ENCODE measurements around the gene INPP5A.

INPP5A gene

DNA sequence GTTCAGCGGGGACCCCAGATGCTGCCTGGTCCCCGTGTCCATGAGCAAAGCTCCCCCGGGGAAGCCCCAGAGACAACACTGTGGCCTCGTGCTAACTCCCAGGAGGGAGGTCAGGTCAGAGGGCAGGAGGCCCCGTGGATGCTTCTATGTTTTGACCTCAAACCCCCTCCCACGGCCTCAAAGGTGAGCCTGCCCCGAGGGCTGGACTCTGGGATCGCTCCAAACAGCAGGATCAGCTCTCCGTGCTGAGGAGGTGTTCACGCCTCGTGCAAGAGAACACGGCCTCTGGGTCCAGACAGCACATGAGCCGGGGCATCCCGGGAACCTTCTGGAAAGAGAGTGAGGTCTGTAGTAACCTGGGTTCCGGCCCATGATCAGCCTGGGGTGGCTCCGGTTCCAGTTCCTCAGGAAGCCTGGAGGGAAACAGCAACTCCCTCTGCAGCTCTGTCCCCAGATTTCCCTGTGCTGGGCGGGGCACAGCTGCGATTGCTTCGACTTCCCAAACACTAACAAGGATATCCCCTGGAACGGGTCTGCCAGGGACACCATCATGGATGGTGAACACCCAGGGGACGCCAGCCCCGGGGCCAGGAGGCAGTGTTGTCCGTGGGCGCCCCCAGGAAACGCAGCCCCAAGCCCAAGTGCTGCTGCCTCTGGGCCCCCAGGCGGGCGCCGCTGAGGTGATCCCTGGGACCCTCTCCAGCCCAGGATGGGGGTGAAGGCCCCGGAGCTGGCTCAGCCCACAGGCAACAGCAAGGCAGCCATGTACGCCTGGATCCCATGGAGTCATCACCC lies 18.0 kb upstream of the INPP5A start:
- DNase-seq: no peak

DNA sequence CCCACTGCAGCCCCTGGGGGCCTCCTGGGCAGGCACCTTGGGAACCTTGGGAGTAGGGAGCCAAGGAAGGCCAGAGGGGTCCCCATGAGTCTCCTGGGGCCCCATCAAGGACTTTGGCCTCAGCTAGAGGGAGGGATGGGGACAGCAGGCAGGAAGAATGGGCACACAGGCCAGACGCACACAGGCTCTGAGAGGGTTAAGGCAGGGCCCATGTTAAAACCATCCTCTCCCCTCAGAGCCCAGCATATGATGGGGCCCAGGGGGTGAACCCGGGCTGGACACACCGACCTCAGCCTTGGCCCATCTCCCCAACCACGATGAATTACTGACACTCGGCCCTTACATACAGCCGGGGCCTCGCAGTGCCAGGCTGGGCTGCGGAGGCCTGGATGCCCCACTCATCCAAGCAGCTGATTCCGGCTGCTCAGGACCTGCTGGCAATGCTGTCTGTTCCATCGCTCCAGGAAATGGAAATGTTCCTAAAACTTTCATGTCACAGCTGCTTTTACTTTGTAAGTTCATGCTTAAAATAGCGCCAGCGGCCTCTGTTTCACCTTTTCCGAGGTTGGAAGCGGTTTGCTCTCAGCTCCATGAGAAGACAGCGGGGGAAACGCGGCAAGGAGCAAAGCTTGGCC lies 17.3 kb upstream of the INPP5A start:
- peak; percentile 79 for DNase-seq

DNA sequence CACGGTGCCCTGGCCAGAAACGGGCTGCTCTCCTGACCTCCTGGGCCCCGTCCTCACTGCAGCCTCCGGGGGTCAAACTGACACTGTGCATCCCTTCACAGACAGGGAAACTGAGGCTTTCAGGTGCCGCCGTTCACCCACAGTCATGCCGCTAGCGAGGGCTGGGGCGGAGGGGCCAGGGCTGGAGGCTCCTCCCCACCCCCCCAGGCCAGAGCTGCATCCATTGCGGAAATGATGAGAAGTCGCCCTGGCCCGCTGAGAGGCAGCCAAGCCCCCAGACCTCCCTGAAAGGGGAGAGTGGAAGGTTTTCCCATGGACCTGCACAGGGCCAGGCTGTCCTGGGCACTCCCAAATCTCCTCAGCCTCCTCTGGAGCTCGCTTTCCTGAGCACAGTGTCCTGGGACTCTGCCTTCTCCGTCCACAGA lies 16.5 kb upstream of the INPP5A start:
- no peak for DNase-seq

DNA sequence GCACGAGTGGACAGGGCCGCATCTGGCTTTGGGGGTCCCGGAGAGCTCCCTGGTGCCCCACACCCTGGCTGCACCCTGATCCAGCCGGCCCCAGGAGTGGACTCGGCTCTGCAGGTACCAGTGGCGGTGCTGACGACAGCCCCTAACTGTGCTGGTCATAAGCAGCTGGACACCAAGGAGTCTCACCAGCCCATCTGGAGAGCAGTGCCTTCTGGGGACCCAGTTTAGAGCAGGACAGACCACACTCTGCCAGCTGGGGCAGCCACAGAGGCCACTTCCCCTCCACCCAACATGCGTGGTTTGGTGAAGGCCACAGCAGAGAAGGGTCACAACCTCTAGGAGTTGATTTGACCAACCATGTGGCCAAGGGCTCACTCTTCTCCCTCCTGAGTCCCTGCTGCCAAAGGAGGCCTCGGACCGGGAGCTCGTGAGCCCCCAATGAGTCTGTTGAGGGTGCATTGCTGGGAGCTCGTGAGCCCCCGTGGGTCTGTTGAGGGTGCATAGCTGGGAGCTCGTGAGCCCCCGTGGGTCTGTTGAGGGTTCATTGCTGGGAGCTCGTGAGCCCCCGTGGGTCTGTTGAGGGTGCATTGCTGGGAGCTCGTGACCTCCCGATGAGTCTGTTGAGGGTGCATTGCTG lies 16.0 kb upstream of the INPP5A start:
- DNase-seq: no peak

DNA sequence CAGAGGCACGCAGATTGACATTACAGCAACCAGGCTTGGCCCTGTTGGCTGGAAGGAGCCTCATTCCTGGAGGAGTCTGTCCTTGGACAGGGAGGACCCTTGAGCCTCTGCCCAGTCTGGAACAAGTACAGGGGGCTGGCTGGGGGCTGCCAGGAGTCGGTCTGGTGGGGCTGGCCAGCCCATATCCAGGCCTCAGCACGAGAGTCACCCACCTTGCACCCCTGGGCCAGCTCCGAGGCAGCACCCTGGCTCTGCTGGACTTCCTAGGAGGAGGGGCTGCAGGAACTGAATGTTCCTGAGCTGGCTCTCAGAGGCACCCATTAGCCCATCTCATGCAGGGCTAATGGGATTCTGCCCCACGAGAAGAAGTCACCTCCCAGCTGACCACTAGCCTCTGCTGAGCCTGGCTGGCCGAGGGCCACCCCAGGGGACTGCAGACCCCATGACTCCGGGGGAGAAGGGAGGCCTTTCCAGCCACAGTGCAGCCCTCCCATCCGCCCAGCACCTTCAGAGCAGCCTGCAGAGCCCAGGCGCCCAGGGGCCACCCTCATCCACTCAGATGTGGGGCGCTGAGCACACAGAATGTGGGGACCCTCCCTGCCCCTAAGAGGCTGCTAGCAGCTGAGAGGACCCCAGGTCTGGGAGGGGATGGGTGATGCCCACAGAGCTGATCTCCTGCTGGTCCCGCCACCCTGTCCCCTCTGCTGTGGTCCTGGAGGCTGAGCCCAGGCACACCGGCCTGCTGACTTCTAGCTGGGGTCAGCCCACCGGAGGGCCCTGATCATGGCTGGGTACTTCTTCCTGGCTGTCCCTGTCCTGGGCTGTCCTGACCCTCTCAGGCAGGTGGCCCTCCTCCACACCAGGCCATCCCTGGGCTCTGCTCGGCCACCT lies 14.8 kb upstream of the INPP5A start:
- DNase-seq: no peak

DNA sequence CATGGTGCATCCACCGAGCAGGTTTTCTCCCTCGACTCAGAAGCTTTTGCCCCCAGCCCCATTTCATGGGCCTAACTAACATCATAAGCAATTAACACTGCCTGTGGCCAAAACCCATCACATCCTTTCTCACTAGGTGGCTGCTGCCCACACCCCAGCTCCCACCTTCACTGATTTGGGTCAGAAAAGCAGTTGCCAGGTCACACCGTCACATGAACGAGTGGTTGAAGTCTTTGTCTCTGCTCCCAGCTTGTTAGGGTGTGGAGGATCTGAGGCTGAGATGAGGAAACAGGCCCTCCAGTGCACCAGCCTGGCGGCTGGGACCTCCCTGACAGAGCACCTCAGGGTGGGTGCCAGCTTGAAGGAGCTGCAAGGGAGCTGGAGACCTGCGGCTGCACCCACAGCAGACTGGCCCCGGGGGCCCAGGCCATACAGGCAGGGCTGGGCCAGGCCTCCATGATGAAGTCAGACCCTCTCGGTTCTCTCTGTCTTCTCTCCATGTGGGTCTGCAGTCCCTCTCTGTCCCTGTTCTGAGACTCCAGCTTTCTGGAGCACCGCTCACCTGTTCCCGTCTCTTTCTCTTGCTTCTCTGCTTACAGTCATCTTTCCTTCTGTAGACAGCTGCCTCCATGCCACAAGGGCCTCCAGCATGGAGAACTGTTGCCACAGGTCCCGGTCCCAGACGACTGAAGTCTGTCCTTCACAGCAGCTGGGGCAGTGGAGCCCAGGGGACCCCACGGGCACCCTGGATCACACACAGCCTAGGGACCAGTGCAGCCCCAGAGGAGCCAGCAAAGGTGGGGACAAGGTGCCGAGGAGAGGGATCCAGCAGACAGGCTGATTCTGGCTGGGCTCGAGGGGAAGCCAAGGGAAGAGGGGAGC lies 13.8 kb upstream of the INPP5A start:
- DNase-seq: no peak

DNA sequence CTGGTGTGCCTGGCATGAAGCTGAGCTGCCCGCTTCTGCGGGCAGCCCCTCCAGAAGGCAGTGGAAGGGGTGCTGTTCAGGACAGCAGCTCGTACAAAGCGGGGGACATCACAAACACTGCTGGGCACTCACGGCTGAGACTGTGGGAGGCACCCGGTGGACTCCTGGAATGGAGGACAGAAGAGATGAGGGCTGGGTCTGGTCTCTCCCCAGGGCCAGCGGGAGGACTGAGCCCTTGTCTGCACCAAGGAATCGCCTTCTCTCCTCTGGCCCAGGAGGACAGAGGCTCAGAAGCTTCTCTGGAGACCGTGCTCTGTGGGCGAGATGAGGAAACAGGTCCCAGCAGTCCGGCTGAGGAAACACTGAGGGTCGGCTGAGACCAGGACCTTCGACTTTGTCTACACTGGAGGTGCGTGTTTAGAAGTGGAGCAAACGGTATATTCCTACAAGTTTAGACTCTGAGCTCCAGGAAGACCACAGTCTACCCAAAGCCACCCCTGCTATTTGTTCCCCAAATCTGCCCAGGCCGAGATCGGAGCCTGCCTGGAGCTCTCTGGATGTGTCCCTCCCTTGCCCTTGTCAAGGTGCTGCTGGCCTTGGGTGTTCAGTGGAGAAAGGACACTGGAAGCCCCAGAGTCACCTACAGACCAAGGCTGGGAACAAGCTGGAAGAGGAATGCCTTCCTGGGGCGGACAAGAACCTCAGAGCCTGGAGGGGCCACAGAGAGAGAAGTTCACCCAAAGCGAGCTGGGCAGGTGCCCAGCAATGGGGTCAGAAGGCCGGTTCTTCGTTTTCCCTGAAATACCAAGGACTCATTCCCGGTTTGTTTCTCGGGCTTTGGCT lies 12.9 kb upstream of the INPP5A start:
- no peak for DNase-seq

DNA sequence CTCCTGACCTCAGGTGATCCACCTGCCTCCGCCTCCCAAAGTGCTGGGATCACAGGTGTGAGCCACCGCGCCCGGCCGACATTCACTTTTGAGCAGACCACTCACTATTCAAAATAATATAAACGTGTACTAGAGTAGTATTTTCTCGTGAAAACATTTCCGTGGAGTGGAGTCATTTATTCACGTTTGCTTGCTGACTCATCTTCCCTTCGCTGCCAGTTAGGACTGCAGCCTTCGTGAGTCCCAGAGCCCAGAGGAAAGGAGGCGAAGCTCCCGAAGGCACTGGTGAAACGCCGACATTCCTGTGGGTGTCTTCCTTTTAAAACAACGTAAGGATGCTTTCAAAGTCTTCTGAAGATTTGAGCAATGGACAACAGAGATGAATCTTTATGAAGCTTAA lies 10.9 kb upstream of the INPP5A start:
- peak; percentile 65 for DNase-seq

DNA sequence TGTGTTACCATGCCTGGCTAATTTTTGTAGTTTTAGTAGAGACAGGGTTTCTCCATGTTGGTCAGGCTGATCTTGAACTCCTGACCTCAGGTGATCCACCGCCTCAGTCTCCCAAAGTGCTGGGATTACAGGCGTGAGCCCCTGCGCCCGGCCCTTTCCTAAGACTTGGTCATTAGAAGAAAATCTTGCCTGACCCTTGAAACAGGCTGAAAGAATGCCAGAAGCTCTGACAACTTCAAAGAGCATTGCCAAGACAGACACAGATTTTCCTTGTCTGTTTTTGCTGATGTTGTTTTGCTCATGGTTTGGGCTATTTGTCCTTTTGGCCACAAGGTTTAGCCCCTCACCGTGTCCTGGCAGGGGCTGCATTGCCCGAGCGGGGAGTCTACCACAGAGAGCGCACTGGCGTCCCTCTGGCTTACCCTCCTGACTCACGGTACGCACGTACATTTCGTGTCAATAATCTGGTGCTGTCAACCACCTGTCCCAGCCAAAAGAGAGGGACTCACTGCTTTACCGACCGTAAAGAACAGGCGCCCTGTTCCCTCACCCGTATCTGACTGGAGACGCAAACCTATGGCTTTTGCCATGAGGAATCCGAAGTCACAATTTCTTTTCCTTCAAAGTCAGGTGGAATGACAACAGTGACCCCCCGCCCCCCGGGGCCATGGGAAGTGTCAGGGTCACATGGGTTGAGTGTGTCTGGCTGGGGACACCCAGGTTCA lies 10.1 kb upstream of the INPP5A start:
- DNase-seq: no peak

DNA sequence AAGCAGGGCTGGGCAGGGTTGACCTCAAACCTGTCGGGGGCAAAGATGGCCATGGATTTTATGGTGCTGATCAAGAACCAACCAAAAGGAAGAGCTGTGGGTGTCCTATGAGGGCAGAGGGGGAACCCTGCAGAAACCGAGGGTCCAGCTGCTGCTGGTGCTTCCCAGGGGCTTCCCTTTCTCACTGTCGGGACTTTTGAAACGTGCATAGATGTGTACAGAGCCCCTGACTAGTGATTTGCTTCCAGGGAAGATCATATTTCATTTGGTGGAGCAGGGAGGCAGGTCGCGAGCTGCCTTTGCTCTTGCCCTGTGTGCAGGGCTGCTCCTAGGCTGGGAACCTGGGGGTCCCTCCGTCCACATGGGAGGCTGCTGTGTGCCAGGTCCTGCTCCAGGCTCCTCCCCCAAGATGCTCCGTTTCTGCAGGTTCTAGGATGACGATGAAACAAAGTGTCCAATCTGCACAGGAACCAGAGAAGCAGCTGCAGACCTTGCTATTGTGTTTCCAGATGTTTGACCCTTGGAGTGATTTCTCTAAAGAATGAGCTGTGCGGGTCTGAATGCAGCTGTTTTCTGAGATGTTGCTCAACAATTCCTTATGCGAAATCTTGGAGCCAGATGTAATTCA lies 9.4 kb upstream of the INPP5A start:
- no peak for DNase-seq

DNA sequence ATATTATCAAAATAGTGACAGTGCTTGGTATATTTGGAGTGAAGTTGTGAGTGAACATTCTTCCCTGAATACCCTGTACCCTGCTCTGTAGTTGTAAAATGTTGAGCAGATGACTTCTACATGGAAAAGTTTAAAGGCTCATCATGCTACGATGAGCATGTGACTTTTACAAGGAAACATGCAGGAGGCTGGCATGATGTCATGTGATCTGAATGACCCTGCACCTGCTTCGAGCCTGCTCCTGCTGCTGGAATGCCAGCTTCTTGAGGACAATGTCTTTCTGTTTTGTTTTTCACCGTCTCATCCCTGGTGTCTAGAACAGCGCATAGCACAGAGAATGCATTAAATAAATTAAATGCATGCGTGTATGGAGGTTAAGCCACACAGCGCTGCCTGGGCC lies 5.4 kb upstream of the INPP5A start:
- no peak for DNase-seq

DNA sequence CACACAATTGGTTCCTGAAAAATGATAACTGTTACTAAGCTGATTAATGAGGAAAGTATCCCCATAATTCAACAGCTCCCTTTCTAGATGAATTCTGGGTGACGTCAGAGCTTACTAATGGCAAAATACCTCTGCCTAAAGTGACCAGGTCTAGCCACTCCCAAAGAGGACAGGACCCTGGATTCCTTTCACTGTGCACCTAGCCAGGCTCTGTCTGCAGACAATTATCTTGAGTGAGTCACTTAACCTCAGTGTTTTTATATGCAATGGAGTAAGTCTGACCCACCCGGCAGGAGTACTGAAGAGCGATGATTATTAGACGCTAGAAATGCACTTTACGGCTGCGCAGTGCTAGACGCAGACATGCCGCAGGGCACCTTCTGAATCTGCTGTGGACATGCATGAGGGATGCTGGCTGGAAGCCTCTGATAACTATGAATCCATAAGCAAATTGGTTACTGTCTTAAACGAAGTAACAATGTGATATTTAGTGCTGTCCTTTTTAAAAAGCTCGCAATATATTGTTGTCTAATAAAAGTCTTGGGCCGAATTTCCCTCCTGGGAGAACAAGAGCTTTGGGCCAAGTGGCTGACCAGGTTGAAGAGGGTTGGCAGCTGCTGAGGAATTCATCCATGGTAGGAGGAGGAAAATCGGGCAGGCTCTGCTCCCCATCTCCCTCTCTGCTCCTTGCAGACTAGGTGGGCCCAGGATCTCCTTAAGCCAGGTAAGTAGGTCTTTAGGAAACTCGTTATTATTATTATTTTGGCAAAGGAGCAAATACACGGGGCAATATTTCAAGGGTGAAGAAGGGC lies 4.6 kb upstream of the INPP5A start:
- DNase-seq: peak; percentile 86

DNA sequence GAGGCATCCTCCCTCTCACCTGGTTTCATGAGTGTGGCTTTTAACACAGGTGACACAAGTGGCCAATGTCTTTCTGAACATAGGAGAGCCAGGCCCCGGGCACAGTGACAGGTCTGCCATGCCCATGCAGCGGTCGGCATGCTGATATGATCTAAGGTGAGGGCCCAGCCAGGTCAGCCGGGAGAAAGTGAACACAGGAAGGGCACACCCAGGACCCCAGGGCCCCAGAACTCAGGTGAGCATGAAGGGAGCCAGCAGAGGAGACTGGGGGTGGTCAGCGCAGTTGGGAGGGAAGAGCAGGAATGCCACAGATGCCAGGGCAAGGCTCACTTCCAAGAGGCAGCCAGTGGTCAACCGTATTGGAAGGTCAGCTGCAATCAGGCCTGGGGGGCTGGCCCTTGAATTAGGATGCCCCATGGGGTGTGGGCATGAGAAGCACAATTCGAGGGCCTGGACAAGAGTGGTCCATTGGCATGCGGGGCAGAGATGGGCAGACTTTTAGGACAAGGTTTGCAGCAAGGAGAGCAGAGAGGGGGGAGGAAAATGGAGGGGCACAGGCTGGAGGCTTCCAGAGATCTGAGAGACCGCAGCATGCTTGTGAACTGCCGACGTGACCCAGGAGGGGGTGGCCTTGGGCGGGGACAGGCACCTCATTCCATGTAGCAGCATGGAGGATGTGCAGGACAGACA lies 3.9 kb upstream of the INPP5A start:
- DNase-seq: no peak

DNA sequence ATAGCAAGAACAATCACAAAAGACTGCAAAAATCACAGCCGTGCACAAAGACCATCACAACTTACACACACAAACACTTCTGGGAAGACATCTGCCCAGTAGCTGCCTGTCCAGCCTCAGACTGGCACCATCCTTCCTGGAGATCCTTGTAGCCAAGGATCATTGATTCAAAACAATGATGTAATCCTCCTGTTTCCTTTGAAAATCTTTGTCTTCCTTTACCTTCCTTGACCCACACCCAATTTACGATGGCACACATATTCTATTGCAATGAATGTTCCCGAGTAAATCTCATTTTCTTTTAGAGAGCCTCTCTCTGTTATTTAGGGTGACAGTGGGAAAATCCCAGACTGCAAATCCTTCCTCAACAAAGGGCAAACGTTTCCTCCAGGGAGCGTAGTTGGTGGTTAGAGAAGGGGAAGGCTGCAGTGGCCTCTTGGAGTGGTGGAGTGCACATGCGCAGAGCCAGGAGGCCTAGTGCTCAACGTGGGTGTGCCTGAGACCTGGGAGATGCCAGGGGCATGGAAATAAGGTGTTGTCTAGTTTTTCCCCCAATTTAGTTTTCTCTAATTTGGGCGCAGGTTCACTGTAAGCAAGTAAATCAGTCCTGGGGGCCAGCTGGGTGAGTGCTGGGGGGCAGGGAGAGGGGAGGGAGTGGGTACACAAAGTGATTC lies 3.1 kb upstream of the INPP5A start:
- no peak for DNase-seq

DNA sequence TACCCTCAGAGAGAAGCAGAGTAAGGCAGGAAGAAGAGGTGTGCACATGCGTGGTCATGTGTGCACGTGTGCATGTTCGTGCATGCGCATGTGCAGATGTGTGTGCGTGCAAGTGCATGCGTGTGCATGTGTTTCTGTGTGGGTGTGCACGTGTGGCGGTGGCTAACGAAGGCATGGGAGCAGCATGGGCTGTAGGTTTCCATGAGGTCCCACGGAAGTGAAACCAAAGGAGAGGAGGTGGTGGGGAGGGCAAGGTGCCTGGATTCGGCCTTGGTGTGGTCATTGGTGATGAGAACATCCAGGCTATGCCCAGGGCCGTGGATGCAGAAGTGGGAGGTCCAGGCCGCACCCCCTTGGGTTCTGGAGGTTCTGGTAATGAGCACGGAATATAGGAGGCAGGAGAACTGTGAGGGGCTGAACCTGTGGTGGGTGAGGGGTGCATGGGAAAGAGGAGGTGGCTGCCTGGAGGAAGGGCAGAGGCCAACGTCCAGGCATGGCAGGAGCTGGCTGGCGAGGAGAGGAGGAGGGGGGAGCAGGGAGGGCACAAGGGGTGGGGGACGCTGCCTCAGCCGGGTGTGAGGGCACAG lies 2.4 kb upstream of the INPP5A start:
- DNase-seq: no peak

DNA sequence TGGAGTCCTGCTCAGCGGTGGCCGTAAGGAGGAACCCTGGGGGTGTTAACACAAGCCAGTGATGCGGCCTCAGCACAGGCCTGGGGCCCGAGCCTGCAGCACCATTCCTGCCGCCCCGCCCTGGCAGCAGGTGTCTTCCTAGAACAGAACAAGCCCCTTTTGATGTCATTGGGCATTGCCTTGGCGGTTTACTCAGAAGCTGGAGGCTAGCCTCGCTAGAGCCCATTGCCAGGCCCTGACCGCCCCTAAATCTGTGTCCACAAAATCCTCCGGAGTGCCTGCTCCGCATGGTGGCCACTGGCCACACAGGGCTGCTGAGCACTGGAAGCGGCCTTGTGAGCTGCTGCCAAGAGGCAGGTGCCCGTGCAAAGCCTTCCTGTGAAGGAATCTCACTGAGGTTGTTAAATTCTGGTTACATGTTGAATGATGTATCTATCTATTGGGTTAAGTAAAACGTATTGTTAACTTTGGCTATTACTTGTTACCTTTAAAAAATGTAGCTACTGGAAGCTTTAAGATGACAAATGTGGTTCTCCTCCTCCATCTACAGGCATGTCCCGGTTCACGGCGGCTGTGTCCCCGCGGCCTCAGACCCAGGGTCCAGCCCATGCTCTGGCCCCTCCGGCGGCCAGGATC lies 1.2 kb upstream of the INPP5A start:
- no peak for DNase-seq

All from fibroblast of skin of right quadriceps (primary cell).